SK-N-SH (cell line): ENCODE measurements around the gene VGF.

Source experiments
- CHD2 ChIP-seq: fragments of 150-350 bp; IDR thresholded peaks from 2 replicates; pipeline ENCODE4 v1.6.1; 2018; ENCODE audit warnings: low read length; ENCODE audit not compliant: partially characterized antibody
- CTCF ChIP-seq: fragments of 200-600 bp; sonication (generic); IDR thresholded peaks from 2 replicates; pipeline ENCODE4 v1.6.1; 2017; ENCODE audit warnings: antibody characterized with exemption, mild to moderate bottlenecking, moderate library complexity
- EZH2phosphoT487 ChIP-seq: fragments of 200-600 bp; sonication (generic); IDR thresholded peaks from 2 replicates; pipeline ENCODE4 v1.6.1; 2017; ENCODE audit warnings: low read depth, mixed run types, mild to moderate bottlenecking, antibody characterized with exemption, moderate library complexity, borderline replicate concordance
- MEF2A ChIP-seq: IDR thresholded peaks from 2 replicates; pipeline ENCODE4 v1.4.0; 2012; ENCODE audit warnings: low read depth, borderline replicate concordance
- MXI1 ChIP-seq: IDR thresholded peaks from 2 replicates; pipeline ENCODE4 v1.6.1; 2012; ENCODE audit warnings: mild to moderate bottlenecking, low read depth, low read length, improper control_type of control experiment
- POLR2AphosphoS5 ChIP-seq: IDR thresholded peaks from 2 replicates; pipeline ENCODE4 v1.6.1; 2012; ENCODE audit warnings: low read depth, low read length
- SMC3 ChIP-seq: IDR thresholded peaks from 2 replicates; pipeline ENCODE4 v1.6.1; 2012; ENCODE audit warnings: low read depth, low read length, improper control_type of control experiment
- TCF12 ChIP-seq: IDR thresholded peaks from 2 replicates; pipeline ENCODE4 v1.4.0; 2012
- TF ChIP-seq, protein P1 (sequence below): IDR thresholded peaks from 2 replicates; pipeline ENCODE4; 2012

GRCh38 chr7:101179713-101180112 lies 14.3 kb upstream of the VGF start:
- TF ChIP-seq POLR2AphosphoS5 = no peak
- TF ChIP-seq CTCF = no peak
- TF ChIP-seq CHD2 = no peak
- TF ChIP-seq, protein P1, sequence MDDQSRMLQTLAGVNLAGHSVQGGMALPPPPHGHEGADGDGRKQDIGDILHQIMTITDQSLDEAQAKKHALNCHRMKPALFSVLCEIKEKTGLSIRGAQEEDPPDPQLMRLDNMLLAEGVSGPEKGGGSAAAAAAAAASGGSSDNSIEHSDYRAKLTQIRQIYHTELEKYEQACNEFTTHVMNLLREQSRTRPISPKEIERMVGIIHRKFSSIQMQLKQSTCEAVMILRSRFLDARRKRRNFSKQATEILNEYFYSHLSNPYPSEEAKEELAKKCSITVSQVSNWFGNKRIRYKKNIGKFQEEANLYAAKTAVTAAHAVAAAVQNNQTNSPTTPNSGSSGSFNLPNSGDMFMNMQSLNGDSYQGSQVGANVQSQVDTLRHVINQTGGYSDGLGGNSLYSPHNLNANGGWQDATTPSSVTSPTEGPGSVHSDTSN = no peak
- TF ChIP-seq TCF12 = no peak
- TF ChIP-seq EZH2phosphoT487 = no peak
- TF ChIP-seq MXI1 = no peak
- no peak for TF ChIP-seq MEF2A
- TF ChIP-seq SMC3 = no peak
